Activated CD4-positive, alpha-beta T cell treated with anti-CD3 and anti-CD28 coated beads, Interleukin-2, amount 50 U/mL, for 1 hour (primary cell): ENCODE data around the gene CDH12.
"Not testable (repeated sequence)": the region's sequence is repeated elsewhere in the genome, so short reads cannot be mapped to it uniquely, and the experiment has no call there.

Source experiments
- DNase-seq: peaks from one replicate; pipeline ENCODE4 v3.0.0-alpha.2; 2020

The CDH12 gene

DNA sequence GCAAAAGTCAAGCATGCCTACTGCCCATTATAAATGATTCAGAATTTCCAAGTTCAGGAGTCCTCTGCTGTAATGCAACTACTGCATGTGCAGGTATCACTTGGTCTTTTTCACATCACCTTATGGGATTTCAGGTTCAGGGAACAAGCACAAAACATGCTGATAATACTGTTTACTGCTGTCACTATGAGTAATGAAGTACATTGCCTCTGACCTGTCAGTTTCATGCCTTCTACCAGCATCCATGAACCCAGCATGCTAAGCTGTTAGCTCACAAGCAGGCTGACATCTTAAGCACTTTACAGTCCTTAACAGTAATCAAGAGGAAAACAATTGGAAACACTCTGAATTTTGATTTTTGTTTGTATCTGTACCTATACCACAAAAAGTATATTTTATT, 743.8 kb downstream of the CDH12 start:
- no peak for DNase-seq

DNA sequence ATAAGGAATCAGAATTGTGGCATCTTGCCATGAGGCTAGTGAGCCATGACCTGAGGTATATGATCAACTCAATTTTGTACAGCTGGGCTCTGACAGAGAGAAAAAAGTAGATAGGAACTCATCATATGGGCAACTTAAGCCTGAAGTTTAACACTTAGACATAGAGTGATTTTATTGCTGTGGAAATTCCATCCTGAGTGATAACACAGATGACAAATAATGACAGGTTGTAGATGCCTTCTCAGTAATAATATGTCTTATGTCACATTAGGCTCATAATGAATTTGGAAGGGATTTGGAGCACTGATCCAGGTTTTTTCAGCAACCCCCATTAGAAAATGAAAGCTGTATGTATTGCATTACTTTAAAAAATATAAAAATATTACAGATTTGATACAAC, 744.6 kb downstream of the CDH12 start:
- no peak for DNase-seq

DNA sequence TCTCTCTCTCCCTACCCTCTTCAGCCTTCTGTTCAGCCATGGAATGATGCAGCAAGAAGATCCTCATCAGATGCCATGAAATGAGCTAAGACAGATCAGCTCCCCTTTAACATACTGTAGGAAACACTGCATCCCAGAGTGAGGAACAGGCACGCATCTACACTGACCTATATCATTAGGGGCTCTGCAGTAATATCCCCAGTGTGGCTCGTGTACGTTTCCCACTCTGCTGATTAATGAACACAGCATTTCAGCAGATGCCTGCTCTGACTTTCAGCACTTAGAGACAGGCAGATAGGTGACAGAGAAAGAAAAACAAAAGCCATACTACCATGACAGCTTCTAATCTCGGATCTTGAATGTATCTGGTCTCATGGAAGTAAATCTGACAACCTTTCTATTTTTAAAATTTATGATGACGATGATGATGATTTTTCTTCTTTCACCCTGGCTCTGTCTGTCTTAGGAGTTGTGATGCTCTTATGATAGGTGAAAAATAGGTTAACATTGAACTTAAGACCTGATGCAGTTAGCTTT, 750.3 kb downstream of the CDH12 start:
- DNase-seq = no peak

DNA sequence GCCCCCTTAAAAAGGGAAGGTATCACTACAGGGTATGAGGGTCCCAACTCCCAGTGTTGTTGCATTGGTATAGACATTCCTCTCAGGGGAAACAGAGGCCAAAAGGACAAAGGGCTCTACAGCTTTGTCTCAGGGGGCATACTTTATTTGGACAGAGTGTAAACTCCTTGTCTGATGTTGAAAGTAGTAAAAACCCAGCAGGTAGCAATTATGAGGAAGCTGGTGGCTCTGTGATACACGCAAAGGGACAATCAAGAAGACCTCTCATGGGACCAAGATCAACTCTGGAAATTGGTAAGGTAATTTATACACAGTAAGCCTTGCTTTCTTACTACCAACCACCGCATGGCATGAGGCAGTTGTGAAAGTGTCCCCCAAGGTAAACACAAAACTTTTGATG, 764.6 kb downstream of the CDH12 start:
- DNase-seq = no peak

DNA sequence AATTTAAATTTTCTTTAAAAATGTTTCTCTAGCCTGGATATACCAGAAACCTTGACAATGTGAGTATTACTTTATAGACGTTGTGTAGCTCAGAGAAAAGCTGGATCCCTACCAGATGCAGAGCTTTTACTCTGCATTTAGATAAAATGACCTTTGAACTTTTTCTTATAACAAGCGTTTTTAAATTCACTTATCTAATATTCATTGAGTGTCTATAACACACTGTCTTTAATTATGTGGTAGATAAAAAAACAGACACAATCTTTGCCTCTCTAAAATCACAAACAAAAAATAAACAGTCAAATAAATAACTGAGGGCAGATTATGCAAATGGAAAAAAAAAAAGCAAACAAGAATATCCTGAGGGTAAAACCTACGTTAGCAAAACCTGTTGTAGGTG, 773.6 kb downstream of the CDH12 start:
- DNase-seq = no peak

DNA sequence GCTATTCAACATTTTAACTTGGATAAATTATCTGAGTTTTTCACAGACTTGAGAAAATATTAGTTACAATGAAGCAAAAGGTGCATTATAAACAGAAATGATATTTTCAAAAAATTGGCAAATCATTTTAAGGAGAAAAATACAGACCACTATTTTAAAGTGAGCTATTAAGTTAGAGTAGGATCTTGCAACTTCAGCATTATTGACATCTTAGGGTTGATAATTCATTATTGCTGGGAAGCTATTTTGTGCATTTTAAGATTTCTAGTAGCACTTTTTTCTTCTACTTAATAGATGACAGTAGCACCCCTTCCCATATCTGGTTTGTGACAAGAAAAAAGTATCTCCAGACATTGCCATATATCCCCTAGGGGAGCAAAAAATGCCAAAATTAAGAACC, 774.1 kb downstream of the CDH12 start:
- DNase-seq = no peak

DNA sequence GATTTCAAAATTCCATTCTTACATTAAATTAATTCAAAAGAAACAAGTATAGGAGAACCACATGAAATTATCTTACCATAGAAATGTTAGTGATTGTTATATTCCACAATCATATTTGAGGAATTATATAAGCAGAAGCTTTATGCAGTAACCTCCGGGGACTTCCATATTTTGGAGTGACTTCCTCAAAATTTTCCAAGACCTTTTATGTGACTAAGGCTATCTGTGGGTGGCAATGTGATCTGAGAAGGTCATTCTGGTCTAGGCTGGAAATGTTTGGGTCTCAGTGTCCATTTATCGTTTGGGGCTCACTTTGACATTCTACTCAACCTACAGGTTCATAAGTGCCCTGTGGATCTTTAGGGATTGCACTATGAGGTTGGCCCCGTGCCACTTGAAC, 776.6 kb downstream of the CDH12 start:
- DNase-seq = no peak

DNA sequence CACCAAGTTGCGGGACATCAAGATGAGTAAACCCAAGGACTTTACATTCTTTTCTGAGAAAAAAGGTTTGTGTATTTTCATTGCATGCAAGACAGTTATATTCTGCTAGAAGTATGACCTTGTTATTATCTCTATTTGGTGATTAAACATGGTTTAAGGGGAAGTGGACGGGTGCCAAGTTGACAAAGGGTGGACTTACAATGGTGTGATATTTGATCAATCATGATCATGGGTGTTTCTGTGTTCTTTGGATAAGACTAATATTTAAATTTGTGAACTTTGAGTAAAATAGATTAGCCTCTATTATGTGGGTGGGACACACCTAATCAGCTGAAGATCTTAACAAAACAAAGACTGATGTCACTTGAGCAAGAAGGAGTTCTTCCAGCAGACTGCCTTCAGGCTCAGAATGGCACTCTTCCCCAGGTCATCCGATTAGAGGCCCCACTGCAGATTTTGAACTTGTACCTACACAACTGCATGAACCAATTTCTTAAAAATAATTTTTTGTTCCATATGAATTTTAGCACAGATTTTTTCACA, 782.9 kb downstream of the CDH12 start:
- no peak for DNase-seq

DNA sequence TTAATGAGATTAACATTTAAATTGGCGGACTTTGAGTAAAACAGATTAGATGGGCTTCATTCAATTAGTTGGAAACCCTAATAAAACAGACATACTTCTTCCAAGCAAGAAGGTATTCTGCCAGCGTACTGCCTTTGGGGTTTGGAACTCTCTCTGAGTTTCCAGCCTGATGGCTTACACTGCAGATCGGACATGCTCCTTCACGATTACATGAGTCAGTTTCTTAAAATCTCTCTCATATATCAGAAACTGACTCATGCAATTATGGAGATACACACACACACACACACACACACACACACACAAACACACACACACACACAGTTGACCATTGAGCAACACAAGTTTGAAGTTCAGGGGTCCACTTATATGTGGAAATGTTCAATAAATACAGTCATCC, 789.4 kb downstream of the CDH12 start:
- no peak for DNase-seq

DNA sequence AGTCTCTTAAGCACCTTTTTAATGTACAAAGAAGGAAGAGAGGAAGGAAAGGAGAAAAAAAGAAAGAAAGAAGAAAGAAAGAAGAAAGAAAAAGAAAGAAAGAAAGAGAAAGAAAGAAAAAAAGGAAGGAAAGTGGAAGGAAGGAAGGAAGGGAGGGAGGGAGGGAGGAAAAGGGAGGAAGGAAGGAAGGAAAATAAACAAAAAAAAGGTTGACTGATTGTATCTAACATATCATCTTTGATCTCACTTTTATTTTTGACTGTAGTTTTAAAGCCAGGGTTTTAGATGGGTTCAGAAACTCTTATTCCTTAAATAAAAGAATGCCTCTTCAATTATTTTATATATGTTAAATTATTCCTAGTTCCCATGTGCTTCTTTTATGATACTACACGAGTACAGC, 794.5 kb downstream of the CDH12 start:
- DNase-seq = no peak

DNA sequence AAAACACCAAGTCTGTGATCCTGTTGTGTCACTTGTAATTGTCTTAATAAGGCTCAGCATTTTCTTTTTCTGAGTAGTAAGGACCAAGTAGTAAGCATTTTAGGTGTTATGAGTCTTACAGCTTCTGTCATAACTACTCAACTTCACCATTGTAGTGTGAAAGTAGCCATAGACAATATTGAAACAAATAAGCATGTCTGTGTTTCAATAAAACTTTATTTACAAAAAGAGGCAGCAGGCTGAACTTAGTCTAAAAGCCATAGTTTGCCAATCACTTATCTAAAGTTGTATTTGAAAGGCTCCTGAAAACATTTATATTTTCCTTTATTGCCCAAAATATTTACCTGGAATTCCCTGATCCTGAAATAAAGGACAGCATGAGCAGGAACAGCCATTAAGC, 796.1 kb downstream of the CDH12 start:
- no peak for DNase-seq

DNA sequence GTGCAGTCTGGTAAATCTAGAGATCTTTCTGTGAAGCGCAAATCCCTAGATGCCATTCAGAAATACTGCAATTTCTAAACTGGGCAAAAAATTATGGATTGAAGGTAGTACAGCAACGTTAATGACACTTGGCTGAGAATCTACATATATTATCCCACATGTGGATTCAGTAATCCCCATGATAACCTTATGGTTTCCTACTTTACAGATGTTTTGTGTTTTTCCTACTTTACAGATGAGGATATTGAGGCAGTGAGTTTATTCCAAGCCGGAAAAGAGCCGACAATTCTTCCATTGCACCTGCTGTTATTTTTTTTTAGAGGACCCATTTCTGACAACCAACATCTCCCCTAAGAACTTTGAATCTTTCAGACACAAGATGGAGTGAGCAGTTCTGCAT, 796.5 kb downstream of the CDH12 start:
- DNase-seq = no peak

DNA sequence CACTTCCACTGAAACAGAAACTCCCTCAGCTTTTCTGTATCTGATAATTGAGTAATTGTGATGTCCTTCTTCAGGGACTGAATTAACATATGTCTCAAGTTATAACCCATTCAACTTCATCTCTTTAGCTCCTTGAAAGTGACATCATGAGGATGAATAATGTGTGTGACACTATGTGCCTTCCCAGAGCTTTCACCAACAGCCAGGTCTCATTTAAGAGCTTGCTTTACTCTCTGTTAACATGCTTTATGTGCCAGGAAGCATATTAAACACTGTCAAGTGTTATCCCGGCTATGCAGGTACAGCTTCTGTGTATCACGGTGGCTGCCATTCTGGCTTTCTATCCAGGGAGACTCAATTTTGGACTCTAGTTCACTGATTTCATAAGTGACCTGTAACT, 799.9 kb downstream of the CDH12 start:
- no peak for DNase-seq

DNA sequence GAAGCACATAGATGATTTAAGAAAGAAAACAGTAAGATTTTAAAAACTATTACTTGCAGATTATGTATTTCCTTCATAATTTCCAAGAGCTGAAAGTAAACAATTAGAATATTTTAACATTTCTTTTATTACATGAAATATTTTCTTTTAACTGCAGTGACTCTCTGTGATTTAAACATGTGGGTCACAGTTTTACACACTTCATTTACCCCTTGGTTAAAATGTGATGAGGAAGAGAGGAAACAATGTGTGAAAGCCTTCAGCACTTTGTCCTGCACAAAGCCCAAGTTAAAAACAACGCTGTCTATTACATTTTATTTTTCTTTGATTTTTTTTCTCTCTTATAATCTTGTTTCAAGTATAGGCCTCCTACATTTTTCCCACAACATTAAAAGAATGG, 801.3 kb downstream of the CDH12 start:
- DNase-seq = no peak

DNA sequence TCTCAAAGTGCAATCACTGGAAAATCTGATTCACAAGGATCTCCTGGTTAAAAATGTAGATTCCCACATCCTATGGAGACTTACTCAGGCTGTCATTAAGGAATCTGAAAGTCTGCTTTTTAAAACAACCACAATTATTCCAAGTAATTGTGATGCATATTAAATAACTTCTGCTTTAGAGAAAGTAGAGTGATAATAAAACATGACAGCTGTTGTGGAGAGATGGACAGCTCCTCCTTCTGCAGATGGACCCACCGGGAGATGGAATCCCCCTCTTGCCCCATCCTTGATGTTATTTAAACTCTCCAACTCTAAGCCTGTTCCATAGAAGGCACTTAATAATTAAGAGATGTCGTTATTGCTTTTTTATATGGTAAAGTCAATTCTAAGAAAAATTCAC, 802.2 kb downstream of the CDH12 start:
- no peak for DNase-seq

DNA sequence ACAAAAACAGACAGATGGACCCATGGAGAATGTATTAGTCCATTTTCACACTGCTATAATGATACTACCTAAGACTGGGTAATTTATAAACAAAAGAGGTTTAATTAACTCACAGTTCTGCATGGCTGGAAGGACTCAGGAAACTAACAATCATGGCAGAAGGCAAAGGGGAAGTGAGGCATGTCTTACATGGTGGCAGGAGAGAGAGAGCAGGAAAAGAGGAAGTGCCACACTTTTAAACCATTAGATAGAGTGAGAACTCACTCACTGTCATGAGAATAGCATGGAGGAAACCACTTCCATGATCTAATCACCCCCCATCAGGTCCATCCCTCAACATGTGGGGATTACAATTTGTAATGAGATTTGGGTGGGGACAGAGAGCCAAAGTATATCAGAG, 808.9 kb downstream of the CDH12 start:
- DNase-seq = no peak

DNA sequence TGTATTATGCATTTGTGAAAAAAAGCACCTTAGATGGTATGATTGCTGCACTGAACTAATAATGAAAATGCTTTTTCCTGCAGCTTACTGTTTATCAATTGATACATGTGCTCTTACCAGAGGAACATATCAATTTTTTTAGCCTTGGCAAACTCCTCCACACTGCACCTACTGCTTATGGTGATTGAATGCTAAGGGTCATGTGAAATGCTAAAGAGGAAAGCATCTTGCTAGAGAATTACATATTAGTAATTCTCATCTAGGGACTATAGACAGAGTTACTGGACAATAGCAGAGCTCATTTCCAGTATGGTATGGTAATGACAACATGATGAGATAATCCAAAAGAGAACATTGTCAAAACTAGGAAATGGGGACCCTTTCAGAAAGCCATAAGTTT, 817.1 kb downstream of the CDH12 start:
- no peak for DNase-seq

DNA sequence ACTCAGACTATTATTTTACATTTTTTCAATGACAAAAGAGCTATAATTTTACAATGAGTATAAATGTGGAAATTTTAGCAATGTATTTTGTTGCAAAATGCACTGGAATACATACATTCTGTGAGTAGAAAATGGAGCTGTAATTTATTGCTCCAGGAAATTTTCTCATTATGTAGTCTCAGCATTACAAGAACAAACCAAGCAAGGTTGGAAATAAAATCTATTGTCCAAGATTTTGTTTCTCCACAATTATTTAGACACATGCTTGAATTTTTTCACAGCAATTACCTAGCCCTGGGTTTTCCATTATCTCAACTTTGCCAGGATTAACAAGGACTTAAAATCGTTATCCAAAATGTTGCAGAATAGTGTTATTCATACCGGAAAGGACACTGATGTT, 820.1 kb downstream of the CDH12 start:
- DNase-seq = no peak

DNA sequence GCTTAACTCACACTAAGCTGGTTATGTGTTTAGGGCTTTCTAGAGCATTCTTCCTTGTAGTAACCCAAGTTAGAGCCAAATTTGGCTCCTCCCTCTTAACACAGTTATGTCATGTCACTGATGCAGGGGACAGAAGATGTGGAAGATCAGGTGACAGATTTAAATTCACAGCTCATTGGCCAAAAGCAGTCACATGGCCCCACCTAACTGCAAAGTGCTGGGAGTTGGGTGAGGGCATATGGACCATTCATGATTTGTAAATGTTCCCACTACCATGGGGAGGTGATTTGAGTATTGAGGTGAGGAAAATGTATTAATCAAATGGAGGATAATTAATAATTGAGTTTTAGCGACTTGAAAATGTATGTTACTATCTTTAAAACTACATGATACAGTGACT, 829.4 kb downstream of the CDH12 start:
- DNase-seq = no peak

DNA sequence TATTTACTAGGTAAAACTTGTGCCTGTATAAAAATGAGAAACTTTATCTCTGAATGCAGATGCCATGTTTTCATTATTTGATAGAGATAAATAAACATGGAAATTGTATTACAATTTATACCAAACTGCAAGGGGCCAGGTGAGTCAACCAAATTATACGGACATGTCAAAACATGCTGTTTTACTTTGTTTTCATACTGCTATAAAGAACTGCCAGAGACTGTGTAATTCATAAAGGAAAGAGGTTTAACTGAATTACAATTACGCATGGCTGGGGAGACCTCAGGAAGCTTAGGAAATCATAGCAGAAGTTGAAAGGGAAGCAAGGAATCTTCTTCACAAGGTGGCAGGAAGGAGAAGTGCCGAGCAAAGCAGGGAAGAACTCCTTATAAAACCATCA, 840.3 kb downstream of the CDH12 start:
- DNase-seq = not testable (repeated sequence)

DNA sequence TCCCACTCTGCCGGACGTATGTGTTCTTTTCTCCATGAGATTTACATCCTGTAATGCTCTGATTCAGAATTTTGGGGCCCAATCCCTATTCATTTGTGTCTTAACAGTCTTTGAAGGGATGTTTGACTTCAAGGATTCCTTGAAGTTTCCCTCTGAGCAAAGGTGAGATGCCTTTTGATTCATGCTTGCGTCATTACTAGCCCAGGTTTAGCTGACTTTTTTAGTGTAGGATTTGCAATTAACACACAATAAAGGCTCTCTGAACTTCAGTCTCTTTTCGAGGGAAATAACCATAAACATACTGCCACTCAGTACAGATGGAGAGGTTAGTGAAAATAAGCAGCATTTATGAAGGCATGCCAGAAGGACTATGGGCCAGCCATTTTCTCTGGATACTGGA, 842.3 kb downstream of the CDH12 start:
- not testable (repeated sequence) for DNase-seq

DNA sequence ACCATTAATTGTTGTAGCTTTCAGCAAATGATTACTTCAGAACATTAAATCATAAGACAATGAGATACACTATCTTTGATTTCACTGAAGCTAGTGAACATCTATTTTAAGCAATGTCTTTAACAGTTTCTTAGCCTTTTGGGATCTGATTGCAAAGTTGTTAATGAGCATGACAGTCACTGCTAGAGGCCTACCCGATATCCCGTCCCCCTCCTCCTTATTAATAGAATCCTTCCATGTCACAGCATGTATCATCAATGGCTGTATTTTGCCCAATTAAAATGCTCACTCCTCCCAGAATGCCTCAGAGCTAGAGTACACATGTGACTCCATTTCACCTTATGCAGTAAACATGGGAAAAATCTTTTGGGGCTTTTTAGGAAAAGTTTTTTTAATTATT, 852.0 kb downstream of the CDH12 start:
- DNase-seq = not testable (repeated sequence)

DNA sequence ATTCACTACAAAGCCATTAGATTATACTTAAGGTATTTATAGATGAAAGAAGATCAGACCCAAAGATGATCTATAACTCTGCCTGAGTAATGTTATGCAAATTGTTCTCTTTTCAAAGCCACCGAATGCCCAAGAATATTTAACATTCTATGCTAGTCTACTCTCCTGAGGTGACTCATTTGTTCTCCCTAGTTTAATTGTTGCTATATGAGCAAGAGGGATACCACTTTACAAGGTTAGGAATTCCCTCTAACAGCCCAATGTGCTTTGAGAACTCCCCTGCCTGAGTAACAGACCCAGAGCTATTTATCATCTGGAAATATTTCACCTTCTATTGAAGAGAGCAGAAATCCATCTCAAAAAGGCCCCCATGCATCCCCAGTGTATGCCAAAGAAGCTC, 867.3 kb downstream of the CDH12 start:
- DNase-seq = not testable (repeated sequence)

DNA sequence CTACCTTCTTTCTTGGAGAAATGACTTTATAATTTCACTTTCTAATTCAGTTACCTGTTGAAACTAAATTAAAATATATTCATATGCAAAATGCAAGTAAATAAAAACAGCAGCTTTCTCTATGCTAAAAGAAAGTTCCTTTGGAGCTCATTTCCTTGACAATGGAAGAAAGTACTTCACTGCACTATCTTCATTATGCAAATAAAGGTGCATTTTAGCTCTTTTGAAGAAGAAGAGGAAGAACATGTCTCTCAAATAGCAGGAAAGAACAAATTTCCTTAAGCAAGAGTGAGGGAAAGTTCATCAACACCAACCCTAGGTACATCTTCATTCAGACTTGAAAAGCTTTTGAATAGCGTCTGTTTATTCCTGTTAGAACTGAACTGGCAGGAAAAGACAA, 901.6 kb downstream of the CDH12 start:
- DNase-seq = not testable (repeated sequence)

DNA sequence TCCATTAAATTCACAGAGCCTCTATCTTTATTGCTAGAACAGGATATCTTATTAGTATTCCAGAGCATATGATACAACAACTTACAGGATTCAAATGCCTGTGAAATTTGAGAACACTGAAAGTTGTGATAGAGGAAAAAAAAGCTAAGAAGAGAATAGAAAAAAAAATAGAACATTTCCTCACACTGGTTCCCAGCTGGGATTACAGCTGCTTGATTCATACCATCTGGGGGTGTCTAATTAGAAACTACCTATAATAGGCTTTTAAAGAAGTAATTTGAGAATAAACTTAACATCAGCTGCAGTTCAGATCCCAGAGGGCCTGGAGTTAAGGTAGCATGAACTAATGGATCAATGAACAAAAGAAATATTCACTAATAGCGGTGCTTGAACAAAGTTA, 922.0 kb downstream of the CDH12 start:
- no peak for DNase-seq
